GM11168 (cell line): ENCODE measurements around the gene CLCA2.

Source experiments
- in situ Hi-C: fragments of 300-500 bp; cut with MboI; formaldehyde crosslinking; loops from one replicate; pipeline ENCODE4 v1.12.0; 2022; ENCODE audit warnings: low sequenced_read_pairs; ENCODE audit not compliant: unreplicated experiment

Gene CLCA2

GRCh38 chr1:86423873-86424272, at the start of gene CLCA2:
Gene CLCA2, plus strand, starts transcription at chr1:86424171. Its CDS starts 77 bp downstream, at chr1:86424248.
- in situ Hi-C loops = no loop called here

GRCh38 chr1:86375688-86376087, 48.3 kb upstream of the CLCA2 start:
- in situ Hi-C loops = no loop called here

- in situ Hi-C loops = no loop called here
These were observed 46.6 kb upstream of the CLCA2 start for GRCh38 chr1:86377341-86377740.

GRCh38 chr1:86378813-86379212, 45.2 kb upstream of the CLCA2 start:
- in situ Hi-C loops = no loop called here

GRCh38 chr1:86380257-86380861, 43.6 kb upstream of the CLCA2 start:
- in situ Hi-C loops = no loop called here

GRCh38 chr1:86381223-86381622, 42.7 kb upstream of the CLCA2 start:
- in situ Hi-C loops = no loop called here

GRCh38 chr1:86382878-86383277, 41.1 kb upstream of the CLCA2 start:
- in situ Hi-C loops = no loop called here

GRCh38 chr1:86387916-86388627, 35.9 kb upstream of the CLCA2 start:
- in situ Hi-C loops = no loop called here

GRCh38 chr1:86388777-86389176, 35.2 kb upstream of the CLCA2 start:
- in situ Hi-C loops = no loop called here

GRCh38 chr1:86389307-86389706, 34.7 kb upstream of the CLCA2 start:
- in situ Hi-C loops = no loop called here

GRCh38 chr1:86394416-86394815, 29.6 kb upstream of the CLCA2 start:
- in situ Hi-C loops = no loop called here

GRCh38 chr1:86395751-86396497, 28.0 kb upstream of the CLCA2 start, which contains the start of gene ODF2L:
Gene ODF2L, minus strand, starts transcription at chr1:86396323. Its CDS starts 9,296 bp downstream, at chr1:86387027.
- in situ Hi-C loops = no loop called here

- in situ Hi-C loops = no loop called here
These were observed 27.5 kb upstream of the CLCA2 start for GRCh38 chr1:86396498-86396890.

- in situ Hi-C loops = no loop called here
These were observed 14.5 kb upstream of the CLCA2 start for GRCh38 chr1:86409416-86410021.

- in situ Hi-C loops = no loop called here
These were observed 13.1 kb upstream of the CLCA2 start for GRCh38 chr1:86410879-86411278.

- in situ Hi-C loops = no loop called here
These were observed 7.6 kb upstream of the CLCA2 start for GRCh38 chr1:86416343-86416742.

- in situ Hi-C loops = no loop called here
These were observed 4.6 kb upstream of the CLCA2 start for GRCh38 chr1:86419277-86419903.

GRCh38 chr1:86421601-86422280, 2.2 kb upstream of the CLCA2 start:
- in situ Hi-C loops = no loop called here

GRCh38 chr1:86423473-86423872, 498 bp upstream of the CLCA2 start:
- in situ Hi-C loops = no loop called here
